Measurements from ENCODE around the gene RTN4RL1. TPM values are rescaled to one million over a fixed set of nuclear protein-coding genes. Genes with fewer than 3 reads are reported as not detected.

The RTN4RL1 gene
- total and polyA plus RNA-seq, 2 of the 13 experiments (the other 11 are each of a cell fraction or from before 2014, with no cell fraction given) = 0.01 TPM; not detected in 1

GRCh38 chr17:1936766-1937165 lies 88.4 kb downstream of the RTN4RL1 start:
- FAIRE-seq = no peak
- in situ Hi-C loops (cut with HindIII; ENCODE audit: extremely low pct_ligation_motif_present, low pct_unique_long_range_greater_than_20kb) = no loop called here
- intact Hi-C loops (cut with micrococcal nuclease; ENCODE audit: unreplicated experiment) = no loop called here
- H3K4me2 ChIP-seq (ENCODE audit: low read depth, low read length) = no peak overlapping the region
- no peaks in the 10 kb centered on the region for H3K36me3 ChIP-seq (replicated peaks in 1 of 2; ENCODE audit: control insufficient read depth in 1 of 2, insufficient read depth in 2 of 2, low read length in 2 of 2)
- TF ChIP-seq KLF6 (CRISPR knock-in tag; IDR thresholded peaks at IDR 0.05) (no peak), ESRRA (CRISPR knock-in tag; IDR thresholded peaks at IDR 0.05; ENCODE audit: low read depth) (no peak), ZNF614 (CRISPR knock-in tag; IDR thresholded peaks at IDR 0.05; ENCODE audit: borderline replicate concordance) (no peak), DNMT1 (CRISPR knock-in tag; IDR thresholded peaks at IDR 0.05) (no peak), MTF2 (CRISPR knock-in tag; IDR thresholded peaks at IDR 0.05; ENCODE audit: borderline replicate concordance) (no peak), CREBL2 (CRISPR knock-in tag; IDR thresholded peaks at IDR 0.05; ENCODE audit: borderline replicate concordance) (no peak), ARNT (IDR thresholded peaks at IDR 0.05) (no peak), ZNF747 (CRISPR knock-in tag; IDR thresholded peaks at IDR 0.05; ENCODE audit: borderline replicate concordance) (no peak), BORCS8-MEF2B (CRISPR knock-in tag; IDR thresholded peaks at IDR 0.05) (no peak), TSC22D2 (CRISPR knock-in tag; IDR thresholded peaks at IDR 0.05; ENCODE audit: borderline replicate concordance) (no peak), ZBTB42 (CRISPR knock-in tag; IDR thresholded peaks at IDR 0.05) (no peak), IKZF1 (IDR thresholded peaks at IDR 0.05) (no peak), MED1 (CRISPR knock-in tag; IDR thresholded peaks at IDR 0.05) (no peak), ZC3H13 (CRISPR knock-in tag; IDR thresholded peaks at IDR 0.05) (no peak), EEA1 (CRISPR knock-in tag; IDR thresholded peaks at IDR 0.05; ENCODE audit: borderline replicate concordance) (no peak), RNF219 (CRISPR knock-in tag; IDR thresholded peaks at IDR 0.05) (no peak), ATF1 (CRISPR knock-in tag; IDR thresholded peaks at IDR 0.05) (no peak), ZFY (CRISPR knock-in tag; IDR thresholded peaks at IDR 0.05) (no peak)
- H3K4me3 ChIP-seq (replicated peaks in 1 of 3; ENCODE audit: insufficient read depth in 1 of 3, low read depth in 2 of 3, low read length in 3 of 3) = no peak overlapping the region
- no peak overlapping the region for H3K9ac ChIP-seq (ENCODE audit: insufficient read depth, low read depth, low read length)
- ChIA-PET POLR2A (no interaction called here), CTCF (ENCODE audit: low intra/inter-chr PET ratio, low total read pairs) (no interaction called here)
- ATAC-seq = no peak
- H3K9me3 ChIP-seq (ENCODE audit: low read length) = no peaks in the 10 kb centered on the region
- H4K20me1 ChIP-seq (ENCODE audit: insufficient read depth, low read length) = no peaks in the 10 kb centered on the region; the same call in 1 of the 2 replicates
- DNase-seq (ENCODE audit: low spot score) = no peak
- WGBS (ENCODE audit: low lambda C conversion rate) = 100% methylated on average over 1 of the region's 28 CpGs
- peaks cover 5% of the 10 kb centered on the region; the same call in 1 of the 2 replicates for H3K4me1 ChIP-seq (ENCODE audit: insufficient read depth, low read length)
- H3K27me3 ChIP-seq (ENCODE audit: control insufficient read depth in 1 of 2, insufficient read depth in 2 of 2, low read length in 2 of 2) = peaks cover 23 to 77% of the 10 kb centered on the region in 2 experiments; a peak in 4 of 5 replicates
- H3K27ac ChIP-seq (ENCODE audit: extremely low read length, insufficient read depth, low read length) = no peak overlapping the region
- H3K79me2 ChIP-seq (ENCODE audit: insufficient read depth, low read length) = no peaks in the 10 kb centered on the region
- no TSS peak for BruUV-seq (replicated peaks)
- no peak overlapping the region for H2AFZ ChIP-seq (ENCODE audit: low read length)

All from HepG2 (cell line).